ENCODE data around the gene TLCD3A.
"Not testable (repeated sequence)": the region's sequence is repeated elsewhere in the genome, so short reads cannot be mapped to it uniquely, and the experiment has no call there.

The TLCD3A gene

DNA sequence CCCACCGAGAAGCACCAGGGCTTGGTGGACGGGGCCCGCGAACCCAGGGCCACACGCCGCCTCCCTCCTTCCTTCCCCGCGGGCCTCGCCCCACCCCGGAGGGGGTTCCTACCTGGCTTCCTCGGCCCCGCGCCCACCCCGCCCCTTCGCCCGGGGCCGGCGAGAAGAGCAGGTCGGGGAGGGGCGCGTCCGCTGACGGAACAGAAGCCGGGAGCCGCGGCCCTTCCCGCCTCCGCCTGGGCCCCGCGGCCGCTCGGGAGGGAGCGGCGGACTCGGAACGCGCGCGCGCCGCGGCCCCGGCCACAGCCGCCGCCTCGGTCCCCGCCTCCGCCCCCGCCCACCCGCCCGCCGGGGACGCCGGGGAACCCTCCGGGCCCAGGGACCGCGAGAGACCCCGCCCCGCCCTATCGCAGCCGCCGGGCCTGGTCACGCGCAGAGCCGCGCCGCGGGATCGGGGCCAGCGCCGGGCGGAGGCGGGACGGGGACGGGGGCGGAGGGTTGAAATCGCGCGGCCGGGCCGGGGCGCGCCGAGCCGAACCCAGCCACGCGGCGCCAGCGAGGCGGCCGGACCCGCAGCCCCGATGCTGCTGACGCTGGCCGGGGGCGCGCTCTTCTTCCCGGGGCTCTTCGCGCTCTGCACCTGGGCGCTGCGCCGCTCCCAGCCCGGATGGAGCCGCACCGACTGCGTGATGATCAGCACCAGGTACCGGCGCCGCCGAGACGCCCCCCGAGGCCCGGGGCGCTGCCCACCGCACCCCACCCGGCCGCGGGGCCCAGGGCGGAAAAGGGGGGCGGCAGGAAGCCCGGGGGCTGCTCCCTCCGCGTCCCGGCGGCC lies at the start of gene TLCD3A:
TLCD3A (plus strand) TSS at position 530 of the 835 bp plus-strand sequence; CDS start at position 582, 52 bp downstream.
- no peak for DNase-seq

DNA sequence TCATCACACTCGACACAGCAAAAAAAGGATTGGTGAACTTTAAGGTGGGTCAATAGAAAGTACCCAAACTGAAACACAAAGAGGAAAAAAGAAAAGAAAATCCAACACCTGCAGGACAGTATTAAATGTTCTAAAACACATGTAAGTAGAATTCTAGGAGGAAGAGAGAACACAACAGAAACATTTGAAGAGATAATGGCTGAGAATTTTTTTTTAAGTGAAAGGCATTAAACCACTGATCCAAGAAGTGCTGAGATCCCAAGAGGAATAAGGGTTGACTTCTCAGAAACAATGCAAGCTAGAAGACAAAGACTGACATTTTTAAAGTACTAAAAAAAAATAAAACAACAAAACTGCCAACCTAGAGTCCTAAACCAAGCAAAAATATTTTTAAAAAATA lies 49.4 kb upstream of the TLCD3A start:
- DNase-seq: no peak

DNA sequence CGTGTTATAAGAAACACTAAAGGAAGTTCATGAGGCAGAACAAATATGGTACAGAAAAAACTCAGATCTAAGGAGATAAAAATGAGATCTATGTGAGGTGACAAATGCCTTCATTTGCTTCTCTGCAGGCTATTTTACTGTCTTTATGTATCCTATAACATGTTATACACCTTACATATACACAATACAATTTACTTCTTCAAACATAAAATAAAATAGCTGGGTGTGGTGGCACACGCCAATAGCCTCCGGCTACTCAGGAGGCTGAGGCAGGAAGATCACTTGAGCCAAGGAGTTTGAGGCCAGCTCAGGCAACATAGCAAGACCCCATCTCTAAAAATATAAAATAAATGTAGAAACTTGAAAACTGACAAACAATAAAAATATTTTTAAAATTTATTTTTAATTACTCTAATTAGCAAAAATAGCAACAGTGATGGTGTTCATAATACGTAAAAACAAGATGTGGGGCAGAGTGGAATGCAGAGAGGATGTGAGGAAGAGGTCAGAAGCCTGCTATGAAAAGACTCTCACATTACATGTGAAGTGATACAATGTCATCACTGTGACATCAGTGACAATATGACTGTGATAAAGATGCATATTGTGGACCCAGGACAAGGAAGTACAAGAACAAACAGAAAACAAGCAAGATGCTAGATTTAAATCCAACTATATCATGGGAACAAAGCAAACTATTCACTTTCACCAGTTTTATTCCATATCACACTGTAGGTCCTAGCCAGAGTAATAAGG lies 48.7 kb upstream of the TLCD3A start:
- DNase-seq: no peak

DNA sequence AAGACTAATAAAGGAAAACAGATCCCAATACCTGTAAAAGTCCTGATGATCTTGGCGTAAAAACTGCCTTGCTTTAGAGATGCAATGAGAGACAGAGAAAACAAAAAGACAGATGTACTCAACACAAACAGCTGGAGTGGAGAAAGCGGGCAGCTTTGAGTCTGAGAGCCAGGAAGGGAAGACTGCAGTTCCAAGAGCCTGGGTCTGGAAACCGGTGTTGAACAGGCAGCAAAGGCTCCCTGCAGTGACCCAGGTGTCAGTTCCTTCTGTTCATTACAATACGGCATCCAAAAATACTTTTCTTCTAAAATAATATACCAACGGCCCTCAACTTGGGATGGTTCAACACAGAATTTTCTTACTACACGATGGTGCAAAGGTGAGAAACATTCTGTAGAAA lies 47.4 kb upstream of the TLCD3A start:
- no peak for DNase-seq

DNA sequence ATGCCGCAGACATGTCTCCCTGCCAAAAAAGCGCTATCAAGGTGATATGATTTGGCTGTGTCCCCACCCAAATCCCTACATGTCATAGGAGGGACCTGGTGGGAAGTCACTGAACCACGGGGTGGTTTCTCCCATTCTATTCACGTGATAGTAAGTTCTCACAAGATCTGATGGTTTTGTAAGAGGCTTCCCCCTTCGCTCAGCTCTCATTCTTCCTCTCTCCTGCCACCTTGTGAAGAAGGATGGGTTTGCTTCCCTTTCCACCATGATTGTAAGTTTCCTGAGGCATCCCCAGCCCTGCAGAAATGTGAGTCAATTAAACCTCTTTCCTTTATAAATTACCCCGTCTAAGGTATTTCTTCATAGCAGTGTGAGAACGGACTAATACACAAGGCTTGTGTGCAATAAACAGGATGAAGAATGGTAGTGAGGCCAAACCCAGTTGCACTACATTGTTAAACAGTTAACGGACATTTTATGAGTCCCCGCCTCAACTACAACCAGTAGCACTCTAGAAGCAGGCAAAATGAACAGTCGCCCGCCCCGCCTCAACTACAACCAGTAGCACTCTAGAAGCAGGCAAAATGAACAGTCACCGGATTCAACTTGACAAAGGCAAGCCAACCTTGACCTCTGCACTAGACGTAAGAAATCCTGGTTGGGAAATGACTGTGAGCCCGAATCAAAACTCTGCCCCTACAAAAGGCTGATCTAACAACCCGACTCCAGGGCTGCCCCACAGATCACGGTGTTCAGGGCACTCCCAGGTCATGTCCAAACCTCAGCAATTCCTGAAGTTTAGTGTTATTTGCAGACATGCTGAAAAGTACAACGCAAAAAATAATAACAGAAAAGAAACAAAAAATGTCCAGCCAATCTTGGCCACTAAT lies 44.1 kb upstream of the TLCD3A start:
- DNase-seq: no peak

DNA sequence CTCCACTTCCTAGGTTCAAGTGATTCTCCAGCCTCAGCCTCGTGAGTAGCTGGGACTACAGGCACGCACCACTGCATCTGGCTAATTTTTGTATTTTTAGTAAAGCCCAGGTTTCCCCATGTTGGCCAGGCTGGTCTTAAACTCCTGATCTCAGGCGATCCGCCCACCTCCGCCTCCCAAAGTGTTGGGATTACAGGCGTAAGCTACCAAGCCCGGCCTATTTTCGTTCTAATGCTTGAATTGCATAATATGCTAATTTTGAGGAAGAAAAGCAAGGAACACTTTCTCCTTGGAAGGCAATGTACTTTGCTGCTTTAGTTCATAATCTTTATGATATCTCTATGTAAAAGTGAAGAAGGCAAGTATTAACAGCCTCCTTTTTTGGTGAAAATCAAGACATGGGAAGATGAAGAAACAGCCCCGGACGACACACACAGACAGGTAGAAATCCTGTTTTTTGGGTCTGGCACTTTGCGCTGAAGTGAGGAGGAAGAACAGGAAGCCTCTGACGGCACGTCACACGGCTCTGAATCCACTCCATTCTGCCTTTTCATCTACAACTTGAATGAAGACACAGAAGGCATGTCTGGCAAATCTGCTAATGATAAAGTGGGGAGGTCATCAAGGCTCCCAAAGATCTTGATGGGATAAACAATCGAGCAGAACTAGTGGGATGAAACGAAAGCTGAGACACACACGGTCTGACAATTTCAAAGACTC lies 42.7 kb upstream of the TLCD3A start:
- no peak for DNase-seq

DNA sequence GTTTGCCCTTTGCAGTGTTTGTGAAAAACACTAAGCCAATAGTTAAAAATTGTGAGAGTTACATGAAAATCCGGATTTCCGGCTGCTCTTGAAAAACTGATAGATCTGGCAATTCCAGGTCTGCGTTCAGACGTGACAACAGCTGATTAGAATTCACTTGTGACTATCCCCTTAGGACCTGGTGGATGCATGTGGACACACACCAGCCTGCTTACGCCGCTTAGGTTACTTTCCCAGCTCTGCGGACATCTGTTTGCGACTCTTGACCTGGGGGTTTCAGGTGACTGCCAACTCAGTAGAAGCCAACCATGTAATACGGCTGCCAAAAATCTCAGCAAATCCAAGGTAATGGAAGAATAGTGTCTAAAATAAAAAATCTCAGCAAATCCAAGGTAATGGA lies 42.0 kb upstream of the TLCD3A start:
- DNase-seq: no peak

DNA sequence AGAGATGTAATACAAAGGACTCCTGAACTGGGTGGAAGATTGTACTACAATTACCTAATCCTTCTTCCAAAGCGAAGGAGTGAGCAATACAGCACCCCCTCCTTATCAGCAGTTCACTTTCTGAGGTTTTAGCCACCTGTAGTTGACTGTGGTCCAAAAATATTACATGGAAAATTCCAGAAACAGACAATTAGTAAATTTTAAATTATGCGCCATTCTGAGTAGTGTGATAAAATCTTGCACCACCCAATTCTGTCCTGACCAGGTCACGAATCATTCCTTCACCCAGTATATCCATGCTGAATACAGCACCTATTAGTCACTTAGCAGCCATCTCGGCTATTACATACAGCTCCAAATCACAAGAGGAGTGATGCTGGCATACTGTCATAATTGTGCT lies 41.0 kb upstream of the TLCD3A start:
- DNase-seq: no peak

DNA sequence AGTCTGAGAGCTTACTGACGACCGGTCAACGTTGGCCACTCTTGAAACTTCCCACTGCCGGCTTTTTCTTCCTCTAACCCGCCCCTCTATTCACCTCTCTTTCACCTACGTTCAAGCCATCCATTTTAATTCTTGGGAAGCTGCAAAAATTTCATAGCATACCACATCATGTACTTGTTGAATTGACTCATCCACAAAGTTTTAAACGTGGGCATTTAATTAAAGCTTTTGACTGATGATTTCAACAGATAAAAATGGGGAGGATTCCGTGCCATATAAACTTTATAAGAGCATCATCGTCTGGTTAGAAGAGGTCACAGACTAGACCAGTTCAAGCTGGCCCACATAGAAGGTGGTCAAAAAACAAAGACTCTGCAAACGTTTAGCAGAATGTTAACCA lies 40.3 kb upstream of the TLCD3A start:
- DNase-seq: no peak

DNA sequence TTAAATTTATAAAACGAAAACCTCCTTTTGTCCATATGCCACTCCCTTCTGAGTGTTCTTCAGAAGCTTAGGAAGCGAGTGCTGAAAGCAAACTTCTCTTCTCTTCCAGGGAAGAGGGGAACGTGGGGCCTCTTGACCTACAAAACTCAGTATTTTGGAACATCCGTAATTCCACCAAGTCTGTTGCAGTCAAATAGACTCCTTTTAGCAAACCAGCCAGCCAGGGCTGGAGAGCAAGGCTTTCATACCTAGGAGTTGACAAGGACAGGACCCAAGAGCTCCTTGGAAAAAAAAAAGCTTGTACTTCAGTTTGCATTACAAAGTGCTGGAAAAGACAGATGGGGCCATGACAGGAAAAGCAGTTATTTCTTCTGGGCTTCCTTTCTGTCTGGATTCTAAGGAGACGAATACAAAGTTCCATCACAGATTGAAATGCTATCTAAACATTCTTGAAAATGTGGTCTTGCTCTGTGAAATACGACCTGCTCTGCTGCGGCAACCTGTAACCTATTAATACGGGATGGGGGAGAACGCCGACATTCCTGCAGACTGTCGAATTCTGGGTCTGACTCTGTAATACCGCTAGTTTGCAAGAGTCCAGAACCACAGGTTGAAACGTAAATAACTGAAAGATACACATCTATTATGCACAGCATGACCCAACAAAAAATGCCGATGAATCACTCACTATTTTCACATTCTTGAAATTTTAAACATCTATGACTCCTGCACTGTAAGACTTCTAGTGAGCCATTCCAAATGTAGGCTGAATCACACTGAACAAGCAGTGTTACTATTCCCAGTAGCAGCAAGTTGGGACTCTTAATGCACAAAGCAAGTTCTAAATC lies 38.4 kb upstream of the TLCD3A start:
- no peak for DNase-seq

DNA sequence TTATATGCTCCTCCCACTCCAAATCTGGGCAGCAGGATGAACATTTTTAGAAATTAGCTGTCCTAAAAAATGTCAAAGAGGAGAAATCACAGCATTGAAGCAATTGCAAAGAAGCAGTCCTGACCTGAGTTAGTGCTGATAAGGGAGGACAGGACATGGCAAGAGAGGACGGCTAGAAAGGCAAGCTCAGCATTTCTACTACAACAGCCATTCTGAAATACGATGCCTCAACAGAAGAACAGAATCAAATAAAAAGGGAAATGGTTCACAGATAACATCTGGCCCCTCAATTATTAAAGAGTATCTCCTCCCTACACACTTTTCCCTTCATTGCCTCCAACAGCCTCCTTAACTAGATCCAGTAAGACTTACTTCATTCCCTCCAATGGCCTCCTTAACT lies 36.0 kb upstream of the TLCD3A start:
- no peak for DNase-seq

DNA sequence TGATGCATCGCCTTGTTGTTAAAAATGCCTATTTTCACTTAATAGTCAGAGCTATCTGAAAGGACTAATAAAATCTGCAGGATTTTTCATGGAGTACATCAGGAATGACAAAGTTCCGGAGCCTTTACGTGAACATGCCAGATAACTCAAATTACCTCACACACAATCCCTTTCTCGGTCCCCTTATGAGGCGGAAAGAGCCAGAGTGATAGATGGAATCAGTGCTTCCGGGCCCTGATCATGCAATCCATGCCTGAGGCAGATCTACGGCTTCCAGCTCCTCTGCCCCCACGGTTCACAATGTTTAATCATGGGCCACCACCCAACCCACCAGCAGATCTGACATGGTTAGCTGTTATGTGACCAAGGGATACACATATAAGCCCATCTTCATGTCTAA lies 34.7 kb upstream of the TLCD3A start:
- DNase-seq: no peak

DNA sequence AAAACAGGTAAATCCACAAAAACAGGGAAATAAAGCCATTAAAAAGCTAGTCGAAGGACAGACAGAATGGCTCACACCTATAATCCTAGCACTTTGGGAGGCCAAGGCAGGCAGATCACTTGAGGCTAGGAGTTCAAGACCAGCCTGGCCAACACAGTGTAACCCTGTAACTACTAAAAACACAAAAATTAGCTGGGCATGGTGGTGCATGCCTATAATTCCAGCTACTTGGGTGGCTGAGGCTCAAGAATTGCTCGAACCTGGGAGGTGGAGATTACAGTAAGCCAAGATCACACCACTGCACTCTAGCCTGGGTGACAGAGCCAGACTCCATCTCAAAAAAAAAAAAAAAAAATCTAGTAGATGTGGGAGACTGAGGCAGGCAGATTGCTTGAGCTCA lies 34.3 kb upstream of the TLCD3A start:
- DNase-seq: not testable (repeated sequence)

DNA sequence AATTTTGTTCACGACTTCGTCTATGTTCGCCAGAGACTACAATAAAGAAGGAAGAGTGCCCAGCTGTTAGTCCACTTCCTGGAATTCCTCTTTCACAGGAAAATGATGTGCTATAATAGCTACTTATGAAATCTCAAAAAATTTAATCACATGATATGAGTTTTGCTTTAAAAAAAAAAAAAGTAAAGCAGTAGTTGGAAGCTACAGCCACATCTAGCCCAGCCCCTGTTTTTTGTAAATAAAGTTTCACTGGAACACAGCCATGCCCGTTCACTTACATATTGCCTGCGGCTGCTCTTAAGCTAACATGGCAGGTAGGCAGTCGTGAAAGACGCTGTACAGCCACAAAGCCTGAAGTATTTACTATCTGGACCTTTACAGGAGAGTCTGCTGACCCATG lies 33.1 kb upstream of the TLCD3A start:
- no peak for DNase-seq

DNA sequence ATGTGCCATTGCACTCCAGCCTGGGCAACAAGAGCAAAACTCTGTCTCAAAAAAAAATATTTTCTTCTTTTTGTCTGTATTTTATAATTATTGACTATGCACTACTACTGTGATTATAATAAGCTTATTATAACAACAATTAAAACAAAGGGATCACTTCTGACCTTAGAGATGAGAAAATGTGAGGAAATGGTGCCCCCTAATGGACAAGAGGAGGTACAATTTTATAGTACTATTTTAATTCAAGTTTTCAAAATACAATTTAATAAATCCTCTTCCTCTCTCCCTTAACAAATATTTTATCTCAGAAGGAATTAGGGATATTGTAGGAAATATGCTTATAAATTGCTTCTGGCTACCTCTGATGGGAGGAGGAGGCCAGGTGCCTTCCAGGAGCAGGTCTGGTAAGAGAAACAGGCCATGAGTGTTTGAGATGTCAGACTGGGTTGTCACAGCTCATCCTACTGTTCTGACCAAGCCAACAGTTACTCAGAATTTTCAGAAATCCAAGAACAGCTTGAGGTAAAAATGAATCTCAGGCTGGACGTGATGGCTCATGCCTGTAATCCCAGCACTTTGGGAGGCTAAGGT lies 31.8 kb upstream of the TLCD3A start:
- DNase-seq: no peak

DNA sequence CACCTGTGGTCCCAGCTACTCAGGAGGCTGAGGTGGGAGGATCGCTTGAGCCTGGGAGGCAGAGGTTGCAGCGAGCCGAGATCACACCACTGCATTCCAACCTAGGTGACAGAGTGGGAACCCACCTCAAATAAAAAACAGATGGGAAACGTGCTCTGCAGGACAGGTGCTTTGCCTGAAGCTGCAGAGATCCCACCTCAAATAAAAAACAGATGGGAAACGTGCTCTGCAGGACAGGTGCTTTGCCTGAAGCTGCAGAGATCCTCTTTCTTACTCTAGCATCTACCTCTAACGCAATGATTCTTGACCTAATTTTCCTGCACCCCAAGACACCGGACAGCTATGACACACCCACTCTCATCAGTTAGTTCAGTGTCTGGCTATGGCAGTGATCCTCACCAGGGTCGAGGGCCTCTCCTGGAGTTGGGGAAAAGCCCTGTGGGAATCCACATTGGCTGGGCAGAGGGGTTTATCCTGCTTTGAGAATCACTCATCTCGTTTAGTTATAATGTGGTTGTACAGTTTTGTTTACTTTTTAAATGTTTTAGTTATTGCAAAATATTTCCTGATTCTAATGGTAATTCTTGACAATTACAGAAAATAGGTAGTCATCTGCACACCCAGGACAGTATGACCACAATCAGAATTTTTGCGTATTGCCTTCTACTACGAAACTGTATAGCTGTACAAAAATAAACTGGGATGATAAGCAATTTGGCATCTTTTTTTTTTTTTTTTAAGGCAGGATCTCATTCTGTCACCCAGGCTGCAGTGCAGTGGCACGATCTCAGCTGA lies 29.1 kb upstream of the TLCD3A start:
- no peak for DNase-seq

DNA sequence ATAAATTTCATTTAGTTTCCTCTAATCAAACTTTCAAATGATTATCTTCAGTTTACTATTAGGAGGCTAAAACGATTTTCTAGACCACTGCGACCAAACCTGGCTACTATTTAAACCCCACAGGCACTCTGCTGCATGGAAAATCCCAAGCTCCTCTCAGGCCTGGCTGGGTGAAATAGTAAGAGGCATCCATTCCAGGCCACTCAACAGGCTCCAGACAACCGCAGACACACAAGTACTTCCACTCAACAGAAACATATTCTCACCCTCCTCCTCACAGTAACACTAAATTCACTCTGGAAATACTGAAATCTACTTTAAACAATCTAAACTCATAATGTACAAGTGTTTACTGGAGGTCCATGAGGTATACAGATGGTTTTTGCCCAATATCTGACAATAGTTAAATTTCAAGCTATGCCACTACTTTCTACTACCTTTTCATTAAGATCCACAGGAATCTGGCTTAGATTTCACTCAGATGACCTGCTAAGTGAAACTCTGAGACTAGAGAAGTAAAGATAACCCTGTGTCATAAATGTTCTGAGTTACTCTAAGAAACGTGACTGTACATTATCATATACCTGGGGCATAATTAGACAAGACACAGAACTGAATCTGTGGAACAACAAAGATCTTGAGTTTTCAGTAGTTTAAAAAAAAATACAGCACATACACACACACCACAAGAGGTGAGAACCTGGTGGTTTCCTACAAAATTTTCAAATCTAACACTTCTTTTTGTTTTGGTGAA lies 28.1 kb upstream of the TLCD3A start:
- no peak for DNase-seq

DNA sequence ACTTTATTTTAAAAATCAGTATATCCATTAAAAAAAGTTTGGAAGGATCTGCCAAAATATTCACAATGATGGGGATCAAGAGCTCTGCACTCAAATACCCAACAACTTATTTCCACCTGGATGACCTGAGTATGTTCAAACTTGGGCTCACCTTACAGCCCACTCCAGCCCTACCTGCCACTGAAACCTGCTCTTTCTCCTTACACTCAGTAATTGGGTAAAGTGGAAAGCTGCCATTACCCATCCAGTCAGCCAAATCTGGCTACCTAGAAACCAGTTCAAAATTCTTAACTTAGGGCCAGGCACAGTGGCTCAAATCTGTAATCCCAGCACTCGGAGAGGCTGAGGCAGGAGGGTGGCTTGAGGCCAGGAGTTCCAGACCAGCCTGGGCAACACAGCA lies 27.4 kb upstream of the TLCD3A start:
- no peak for DNase-seq

DNA sequence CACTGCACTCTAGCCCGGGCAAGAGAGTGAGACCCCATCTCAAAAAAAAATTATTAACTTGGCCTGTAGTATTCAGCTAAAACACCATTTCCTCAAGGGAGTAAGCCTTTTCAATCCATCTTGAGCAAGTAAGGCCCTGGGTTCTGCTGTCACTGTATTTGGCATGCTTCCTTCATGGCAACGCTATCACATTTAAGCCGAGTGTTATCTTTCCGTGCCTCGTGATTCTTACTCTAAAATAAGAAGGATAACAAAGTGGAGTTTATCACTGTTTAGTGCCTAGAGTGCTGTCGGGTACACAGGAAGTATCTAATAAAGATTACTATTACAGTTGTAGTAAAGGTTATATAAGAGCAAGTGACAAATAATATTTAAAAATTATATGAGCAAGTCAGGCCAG lies 26.5 kb upstream of the TLCD3A start:
- DNase-seq: no peak

DNA sequence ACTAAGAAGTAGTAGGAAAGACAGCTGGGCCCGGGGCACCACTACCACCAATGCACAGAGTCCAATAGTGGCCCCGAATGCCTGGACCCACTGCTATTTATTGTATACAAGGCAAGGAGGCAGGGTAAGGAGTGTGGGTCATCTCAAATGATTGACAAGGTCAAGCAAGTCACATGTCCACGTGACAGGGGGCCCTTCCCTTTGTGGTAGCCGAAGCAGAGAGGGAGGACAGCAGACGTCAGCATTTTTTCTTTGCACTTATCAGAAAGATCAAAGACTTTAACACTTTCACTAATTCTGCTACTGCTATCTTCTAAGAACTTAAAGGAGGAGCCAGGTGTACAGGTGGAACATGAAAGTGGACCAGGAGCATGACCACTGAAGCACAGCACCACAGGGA lies 24.3 kb upstream of the TLCD3A start:
- DNase-seq: no peak
